ENCODE measurements around the gene SARS1.

Gene SARS1

GRCh38 chr1:109270623-109271317, 57.1 kb downstream of the SARS1 start:
- no peak for TF ChIP-seq CTCF (IDR thresholded peaks at IDR 0.05; ENCODE audit: borderline replicate concordance, control extremely low read depth, extremely low read depth, insufficient read depth, missing control alignments)
- no peak for DNase-seq (ENCODE audit: low spot score)
- in situ Hi-C loops (cut with MboI; ENCODE audit: low sequenced_read_pairs, unreplicated experiment): no loop called here

GRCh38 chr1:109271458-109271857, 57.7 kb downstream of the SARS1 start:
- TF ChIP-seq CTCF (IDR thresholded peaks at IDR 0.05; ENCODE audit: borderline replicate concordance, control extremely low read depth, extremely low read depth, insufficient read depth, missing control alignments): no peak

GRCh38 chr1:109272021-109272799, 58.5 kb downstream of the SARS1 start:
- TF ChIP-seq CTCF (IDR thresholded peaks at IDR 0.05; ENCODE audit: borderline replicate concordance, control extremely low read depth, extremely low read depth, insufficient read depth, missing control alignments): no peak
- in situ Hi-C loops (cut with MboI; ENCODE audit: low sequenced_read_pairs, unreplicated experiment): no loop called here
- no peak for DNase-seq (ENCODE audit: low spot score)

More at GRCh38 chr1:109271458-109271857, 57.7 kb downstream of the SARS1 start:
- DNase-seq (ENCODE audit: low spot score): no peak
- in situ Hi-C loops (cut with MboI; ENCODE audit: low sequenced_read_pairs, unreplicated experiment): no loop called here

- no peak for DNase-seq (ENCODE audit: low spot score)
- in situ Hi-C loops (cut with MboI; ENCODE audit: low sequenced_read_pairs, unreplicated experiment): no loop called here
- TF ChIP-seq CTCF (IDR thresholded peaks at IDR 0.05; ENCODE audit: borderline replicate concordance, control extremely low read depth, extremely low read depth, insufficient read depth, missing control alignments): no peak
Measured at GRCh38 chr1:109272831-109273547, 59.3 kb downstream of the SARS1 start.

- no peak for TF ChIP-seq CTCF (IDR thresholded peaks at IDR 0.05; ENCODE audit: borderline replicate concordance, control extremely low read depth, extremely low read depth, insufficient read depth, missing control alignments)
- no peak for DNase-seq (ENCODE audit: low spot score)
- in situ Hi-C loops (cut with MboI; ENCODE audit: low sequenced_read_pairs, unreplicated experiment): no loop called here
Measured at GRCh38 chr1:109273570-109274288, 60.0 kb downstream of the SARS1 start.

All from GM13976 (cell line).